Kidney glomerular epithelial cell (primary cell): ENCODE measurements around the gene PLA2G6.
A peak's percentile ranks its signal among the peaks of the same experiment; 100 is the strongest.

Experiments used
- DNase-seq: peaks from one replicate; lab custom pipeline; 2025; lab: John Stamatoyannopoulos, UW

PLA2G6 gene

DNA sequence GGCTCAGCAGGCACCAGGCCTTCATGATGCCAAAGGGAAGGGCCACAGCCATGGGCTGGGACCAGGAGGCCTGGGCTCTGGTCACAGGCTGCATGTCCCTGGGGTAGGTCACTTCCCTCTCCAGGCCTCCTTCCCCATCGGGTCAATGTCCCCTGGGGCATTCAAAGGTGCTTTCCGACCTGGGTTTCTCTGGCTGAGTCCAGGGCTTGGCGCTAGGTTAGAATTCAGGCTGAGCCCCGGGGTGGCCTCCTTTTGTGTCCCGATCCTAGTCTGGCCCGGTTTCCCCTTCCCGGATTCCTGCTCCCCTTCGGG lies 32.3 kb upstream of the PLA2G6 start:
- DNase-seq, result no peak

- DNase-seq, result no peak
Measured at GRCh38 chr22:38213319-38213989, 31.8 kb upstream of the PLA2G6 start.

DNA sequence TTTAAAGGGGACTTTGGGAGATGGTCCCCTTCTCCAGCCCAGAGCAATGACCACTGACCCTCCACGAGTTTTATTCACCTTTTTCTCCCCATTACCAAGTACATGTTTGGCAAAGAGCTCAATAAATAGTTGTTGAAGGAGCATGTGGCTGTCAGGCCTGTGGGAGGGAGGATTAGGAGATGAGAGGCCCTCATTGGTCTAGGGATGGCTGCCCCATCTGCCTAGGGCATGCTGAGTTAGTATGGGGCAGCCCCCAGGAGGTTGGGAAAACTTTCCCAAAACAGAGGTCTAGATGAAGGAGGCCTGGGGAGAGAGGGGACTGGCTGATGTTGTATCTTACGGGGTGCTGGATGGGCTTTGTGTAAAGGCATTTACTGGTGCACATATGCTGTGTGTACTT lies 30.8 kb upstream of the PLA2G6 start:
- no peak for DNase-seq

DNA sequence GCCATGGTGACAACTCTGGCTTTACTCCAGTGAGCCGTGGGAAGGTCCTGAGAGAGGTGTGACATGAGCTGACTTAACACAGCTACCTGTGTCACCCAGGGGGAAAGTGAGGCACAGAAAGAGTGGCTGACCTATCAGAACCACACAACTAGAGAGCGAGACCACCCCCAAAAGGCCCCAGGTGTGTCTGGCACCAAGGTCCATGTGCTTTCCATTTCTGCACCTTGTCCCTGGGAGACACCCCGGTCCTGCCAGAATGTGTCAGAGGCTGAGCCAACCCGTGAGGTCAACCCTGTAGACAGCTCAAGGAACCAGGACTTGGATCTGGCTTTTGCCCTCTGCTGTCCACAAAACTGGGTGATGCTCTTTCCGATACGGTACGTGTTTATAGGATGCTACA lies 29.9 kb upstream of the PLA2G6 start:
- DNase-seq, result no peak

- DNase-seq, result no peak
Measured at GRCh38 chr22:38208551-38208968, 26.9 kb upstream of the PLA2G6 start.

- DNase-seq, result no peak
Measured at GRCh38 chr22:38207898-38208432, 26.3 kb upstream of the PLA2G6 start.

- DNase-seq, result no peak
Measured at GRCh38 chr22:38205261-38206128, 23.9 kb upstream of the PLA2G6 start.

DNA sequence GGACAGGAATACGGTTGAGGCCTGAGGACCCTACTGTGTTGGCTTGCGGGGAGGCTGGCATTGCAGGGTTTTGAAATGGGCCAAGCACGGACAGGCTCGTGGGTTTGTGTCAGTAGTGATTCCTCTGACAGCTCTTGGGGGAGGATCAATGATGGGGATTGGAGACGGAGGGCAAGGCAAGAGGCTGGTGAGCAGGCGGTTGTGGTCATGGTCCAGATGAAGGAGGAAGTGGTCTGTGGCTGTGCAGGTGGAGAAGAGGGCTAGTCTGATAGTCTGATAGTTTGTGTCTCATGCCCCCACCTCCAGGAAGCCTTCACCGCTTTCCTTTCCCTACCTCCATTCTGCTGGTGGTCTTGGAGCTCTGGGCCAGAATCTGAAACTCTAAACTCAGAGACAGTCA lies 23.2 kb upstream of the PLA2G6 start:
- DNase-seq, result no peak

- no peak for DNase-seq
Measured at GRCh38 chr22:38203855-38204514, 22.4 kb upstream of the PLA2G6 start.

- DNase-seq, result no peak
Measured at GRCh38 chr22:38203090-38203810, 21.6 kb upstream of the PLA2G6 start.

DNA sequence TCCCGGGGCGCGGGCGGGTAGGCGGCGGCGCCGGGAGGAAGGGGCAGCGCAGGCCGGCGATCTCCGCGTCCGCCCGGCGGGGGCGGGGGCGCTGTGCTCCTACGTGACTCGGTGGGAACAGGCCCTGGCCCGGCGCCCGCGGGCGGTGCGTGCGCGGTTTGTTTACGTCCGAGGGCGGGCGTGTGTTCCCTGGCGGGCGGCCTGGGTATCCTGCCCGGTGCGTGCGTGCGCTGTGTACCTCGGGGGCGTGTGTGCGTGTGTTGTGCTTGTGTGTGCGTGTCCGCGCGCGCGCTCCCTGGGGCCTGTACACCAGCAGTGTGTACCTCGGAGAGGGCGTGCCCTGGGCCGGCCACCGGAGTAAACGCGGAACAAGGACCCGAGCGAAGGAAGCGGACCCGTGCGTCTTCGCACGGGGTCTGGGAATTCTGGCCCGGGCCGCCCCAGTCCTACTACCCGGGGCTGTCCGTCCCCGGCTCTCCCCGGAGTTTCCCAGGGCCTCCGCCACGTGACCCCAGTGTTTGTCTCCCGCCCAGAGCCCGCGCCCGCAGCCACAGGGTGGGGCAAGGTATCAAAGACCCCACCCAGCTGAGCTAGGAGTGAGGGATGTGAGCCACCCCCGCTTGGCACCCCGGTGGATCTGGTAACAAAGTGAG lies 20.9 kb upstream of the PLA2G6 start:
- no peak for DNase-seq

- peak; percentile 90 for DNase-seq
Measured at GRCh38 chr22:38201711-38202436, 20.2 kb upstream of the PLA2G6 start, which contains the start of gene MAFF. MAFF (plus strand) TSS chr22:38201994; CDS start chr22:38213854, 11,860 bp downstream.

- no peak for DNase-seq
Measured at GRCh38 chr22:38201371-38201710, 19.7 kb upstream of the PLA2G6 start.

DNA sequence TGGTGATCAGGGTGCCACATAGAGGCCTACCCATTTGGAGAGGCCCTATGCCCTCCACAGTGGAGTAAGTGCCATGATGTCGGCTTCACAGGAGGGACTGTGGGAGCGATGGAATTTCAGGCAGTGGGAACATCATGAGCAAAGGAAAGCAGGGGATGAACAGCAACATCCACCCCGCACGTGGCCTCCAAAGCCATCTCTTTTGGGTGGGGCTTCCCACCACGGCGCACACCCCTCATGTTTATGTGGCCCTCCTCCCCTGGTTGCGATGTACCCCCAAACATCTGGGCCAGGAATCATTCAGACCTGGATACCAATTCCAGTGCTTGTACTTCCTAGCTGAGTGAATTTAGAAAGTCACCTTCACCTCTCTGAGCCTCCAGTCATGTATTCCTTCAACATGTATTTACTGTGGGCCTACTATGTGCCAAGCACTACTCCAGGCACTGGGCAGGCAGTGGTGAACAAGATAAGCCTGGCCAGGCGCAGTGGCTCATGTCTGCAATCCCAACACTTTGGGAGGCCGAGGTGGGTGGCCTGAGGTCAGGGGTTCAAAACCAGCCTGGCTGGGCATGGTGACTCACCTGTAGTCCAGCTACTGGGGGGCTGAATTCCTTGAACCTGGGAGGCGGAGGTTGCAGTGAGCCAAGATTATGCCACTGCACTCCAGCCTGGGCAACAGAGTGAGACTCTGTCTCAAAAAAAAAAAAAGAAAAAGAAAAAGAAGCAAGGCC lies 18.4 kb upstream of the PLA2G6 start:
- no peak for DNase-seq

- DNase-seq, result no peak
Measured at GRCh38 chr22:38196791-38197419, 15.3 kb upstream of the PLA2G6 start.

DNA sequence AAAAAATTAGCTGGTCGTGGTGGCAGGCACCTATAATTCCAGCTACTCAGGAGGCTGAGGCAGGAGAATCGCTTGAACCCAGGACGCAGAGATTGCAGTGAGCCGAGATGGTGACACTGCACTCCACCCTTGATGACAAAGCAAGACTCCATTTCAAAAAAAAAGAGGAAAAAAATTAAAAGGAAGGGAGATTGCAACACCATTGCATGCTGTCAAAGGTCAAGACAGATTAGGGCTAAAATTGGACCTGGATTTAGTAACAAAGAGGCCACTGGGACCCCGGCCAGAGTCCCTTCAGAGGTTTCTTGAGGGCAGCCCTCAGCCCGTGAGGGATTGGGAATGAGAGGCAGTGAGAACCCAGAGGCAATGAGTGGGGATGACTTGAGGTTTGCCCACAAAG lies 11.9 kb upstream of the PLA2G6 start:
- no peak for DNase-seq

DNA sequence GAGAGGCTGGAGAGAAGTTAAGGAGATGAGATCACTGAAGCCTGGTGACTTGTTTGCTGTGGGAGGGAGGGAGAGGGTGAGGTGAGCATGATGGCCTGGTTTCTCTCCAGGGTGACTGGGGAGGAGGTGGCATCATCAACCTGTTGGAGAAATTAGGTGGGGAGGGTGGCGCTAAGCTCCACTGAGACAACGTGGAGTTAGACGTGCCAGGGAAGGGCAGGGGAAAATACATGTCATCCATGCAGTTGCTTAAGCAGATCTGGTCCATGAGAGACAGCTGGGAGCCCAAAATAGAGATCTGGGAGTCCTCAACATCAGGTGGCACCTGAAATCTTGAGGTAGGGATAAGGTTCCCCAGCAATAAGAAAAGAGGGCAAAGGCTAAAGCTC lies 10.8 kb upstream of the PLA2G6 start:
- DNase-seq, result no peak

- DNase-seq, result no peak
Measured at GRCh38 chr22:38191731-38192474, 10.3 kb upstream of the PLA2G6 start.

DNA sequence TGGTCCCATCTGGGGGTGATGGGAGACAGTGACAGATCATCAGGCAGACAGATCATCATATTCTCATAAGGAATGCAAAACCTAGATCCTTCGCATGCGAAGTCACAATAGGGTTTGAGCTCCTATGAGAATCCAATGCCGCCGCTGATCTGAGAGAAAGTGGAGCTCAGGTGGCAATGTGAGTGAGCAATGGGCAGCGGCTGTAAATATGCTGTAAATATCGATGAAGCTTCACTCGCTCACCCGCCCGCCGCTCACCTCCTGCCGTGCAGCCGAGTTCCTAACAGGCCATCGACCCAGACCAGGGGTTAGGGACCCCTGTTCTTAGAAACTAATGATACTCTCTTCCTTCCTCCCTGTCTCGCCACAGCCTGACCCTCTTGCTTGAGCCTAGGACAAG lies 9.4 kb upstream of the PLA2G6 start:
- no peak for DNase-seq
